B cell (primary cell): ENCODE measurements around the gene SIGLEC10. TPM values are rescaled to one million over a fixed set of nuclear protein-coding genes. Genes with fewer than 3 reads are reported as not detected.
"Not testable (repeated sequence)": the region's sequence is repeated elsewhere in the genome, so short reads cannot be mapped to it uniquely, and the experiment has no call there.

ENCODE experiments used
- ATAC-seq: fragments of 200-7000 bp; cut with Tn5 transposase; one replicate; pipeline ENCODE4 v1.10.0; 2021; ENCODE audit warnings: low read depth, mild to moderate bottlenecking, moderate number of reproducible peaks, moderate library complexity
- CTCF ChIA-PET: fragments of 350-600 bp; sonication (Branson Sonifier 250); formaldehyde crosslinking; loops from one replicate; lab custom pipeline; 2021; ENCODE audit warnings: antibody characterized with exemption, inconsistent platforms; lab: Charles Lee
- POLR2A ChIA-PET: fragments of 350-600 bp; sonication (Branson Sonifier 250); formaldehyde crosslinking; loops from one replicate; lab custom pipeline; 2021; ENCODE audit warnings: antibody characterized with exemption; lab: Charles Lee
- DNase-seq: peaks from one replicate; pipeline ENCODE4 v3.0.0; 2013
- H2AFZ ChIP-seq: 2 replicates; pipeline ENCODE4 v1.6.1; 2012; ENCODE audit warnings: mild to moderate bottlenecking, low read depth, low read length; ENCODE audit not compliant: insufficient read depth, poor library complexity, severe bottlenecking
- H3K27ac ChIP-seq, 2 donors: 1 replicate in 1 of 2; 2 replicates in 1 of 2; pipeline ENCODE4 v1.5.1; 2012 to 2013; ENCODE audit warnings: low read length in 2 of 2, mild to moderate bottlenecking in 2 of 2, moderate library complexity in 1 of 2
- H3K27me3 ChIP-seq, 4 experiments: fragments of 200-600 bp in 1 of 4; sonication (generic) in 1 of 4; replicated peaks in 1 of 4; 1 replicate in 2 of 4; 2 replicates in 2 of 4; pipeline versions ENCODE4 v1.6.1 to v1.7.0; 2013 to 2016; ENCODE audit warnings: low read length in 3 of 4, mild to moderate bottlenecking in 2 of 4, mixed read lengths in 1 of 4, moderate library complexity in 1 of 4; ENCODE audit not compliant: insufficient read depth in 4 of 4, control insufficient read depth in 3 of 4; ENCODE audit errors: control extremely low read depth in 1 of 4
- H3K36me3 ChIP-seq, 2 experiments: replicated peaks in 1 of 2; 1 replicate in 1 of 2; 2 replicates in 1 of 2; pipeline versions ENCODE4 v1.6.1 to v1.7.1; 2013; ENCODE audit warnings: low read length in 1 of 2; ENCODE audit not compliant: insufficient read depth in 2 of 2, control insufficient read depth in 1 of 2; ENCODE audit errors: control extremely low read depth in 1 of 2, extremely low read depth in 1 of 2
- H3K4me1 ChIP-seq, 2 donors: fragments of 200-600 bp in 1 of 2; sonication (generic) in 1 of 2; 1 replicate in 1 of 2; 2 replicates in 1 of 2; pipeline versions ENCODE4 v1.5.1 to v1.6.1; 2013 to 2017; ENCODE audit warnings: low read length in 2 of 2; ENCODE audit not compliant: control insufficient read depth in 2 of 2, insufficient read depth in 2 of 2
- H3K4me2 ChIP-seq: replicated peaks from 2 replicates; pipeline ENCODE3; 2012; ENCODE audit warnings: mild to moderate bottlenecking, low read depth, low read length; ENCODE audit not compliant: poor library complexity, severe bottlenecking
- H3K4me3 ChIP-seq, 5 experiments: fragments of 200-600 bp in 1 of 5; sonication (generic) in 1 of 5; 1 replicate in 3 of 5; 2 replicates in 2 of 5; pipeline versions ENCODE4 v1.5.1 to v1.7.0; 2011 to 2016; ENCODE audit warnings: low read length in 4 of 5, mild to moderate bottlenecking in 4 of 5, low read depth in 2 of 5, control low read depth in 1 of 5, moderate library complexity in 1 of 5; ENCODE audit not compliant: insufficient read depth in 1 of 5; ENCODE audit errors: control extremely low read depth in 1 of 5, extremely low read depth in 1 of 5
- H3K79me2 ChIP-seq: fragments of 200-600 bp; sonication (generic); one replicate; pipeline ENCODE4 v1.6.0; 2016; ENCODE audit warnings: low read length; ENCODE audit not compliant: control insufficient read depth, insufficient read depth
- H3K9ac ChIP-seq: fragments of 200-600 bp; sonication (generic); 2 replicates; pipeline ENCODE4 v1.6.1; 2017; ENCODE audit warnings: mild to moderate bottlenecking, low read length, moderate library complexity
- H3K9me3 ChIP-seq, 3 donors: one replicate each; pipeline versions ENCODE4 v1.6.1 to v1.7.1; 2013; ENCODE audit warnings: low read length in 2 of 3; ENCODE audit not compliant: control insufficient read depth in 2 of 3, insufficient read depth in 1 of 3; ENCODE audit errors: control extremely low read depth in 1 of 3
- H4K20me1 ChIP-seq: 2 replicates; pipeline ENCODE4 v1.6.0; 2012; ENCODE audit warnings: mild to moderate bottlenecking, low read length; ENCODE audit not compliant: insufficient read depth, control insufficient read depth, poor library complexity, severe bottlenecking
- H3K27ac Mint-ChIP-seq: one replicate; pipeline ENCODE4 v1.8.0; 2021; ENCODE audit warnings: mixed read lengths
- H3K27me3 Mint-ChIP-seq: one replicate; pipeline ENCODE4 v1.8.0; 2021; ENCODE audit warnings: mixed read lengths
- H3K4me1 Mint-ChIP-seq: one replicate; pipeline ENCODE4 v1.8.0; 2021; ENCODE audit warnings: mixed read lengths
- H3K4me3 Mint-ChIP-seq: one replicate; pipeline ENCODE4 v1.8.0; 2021; ENCODE audit warnings: mixed read lengths
- H3K9me3 Mint-ChIP-seq: one replicate; pipeline ENCODE4 v1.8.0; 2022; ENCODE audit warnings: mixed read lengths; ENCODE audit not compliant: insufficient read depth
- EZH2 ChIP-seq: IDR thresholded peaks from 2 replicates; pipeline ENCODE4 v1.6.1; 2012; ENCODE audit warnings: borderline replicate concordance, low read depth, mild to moderate bottlenecking, moderate library complexity, low read length; ENCODE audit not compliant: insufficient read depth, poor library complexity, severe bottlenecking
- WGBS: methylation state at CpG from one replicate; pipeline ENCODE4 v1.1.5; 2013; ENCODE audit warnings: missing lambda C conversion rate; ENCODE audit not compliant: insufficient coverage; 5-methylcytosine and 5-hydroxymethylcytosine counted together
- intact Hi-C: fragments of 100-400 bp; cut with micrococcal nuclease; formaldehyde crosslinking; loops from one replicate; pipeline ENCODE4 v1.10.0; 2022
- polyA plus RNA-seq: library from polyadenylated mRNA; depleted of rRNA; stranded (reverse); fragments of >200 nt; gene quantifications from 2 replicates; pipeline ENCODE4 v1.2.3, GENCODE V29; 2012
- total RNA-seq, 2 donors: library from RNA; stranded (reverse); fragments of 120-200 nt in 1 of 2; gene quantifications; 1 replicate in 1 of 2; 2 replicates in 1 of 2; pipeline versions ENCODE4 v1.2.3 to v1.2.4, GENCODE V29; 2013 to 2022
- TF ChIP-seq, protein P1 (sequence below): fragments of 200-600 bp; IDR thresholded peaks from one replicate; pipeline ENCODE4 v1.8.0; 2022; ENCODE audit warnings: antibody characterized with exemption, mild to moderate bottlenecking

SIGLEC10 gene
- total and polyA plus RNA-seq, 2 donors (not counting 1 experiment from before 2014, with no cell fraction given) = 49.1 to 87.6 TPM

DNA sequence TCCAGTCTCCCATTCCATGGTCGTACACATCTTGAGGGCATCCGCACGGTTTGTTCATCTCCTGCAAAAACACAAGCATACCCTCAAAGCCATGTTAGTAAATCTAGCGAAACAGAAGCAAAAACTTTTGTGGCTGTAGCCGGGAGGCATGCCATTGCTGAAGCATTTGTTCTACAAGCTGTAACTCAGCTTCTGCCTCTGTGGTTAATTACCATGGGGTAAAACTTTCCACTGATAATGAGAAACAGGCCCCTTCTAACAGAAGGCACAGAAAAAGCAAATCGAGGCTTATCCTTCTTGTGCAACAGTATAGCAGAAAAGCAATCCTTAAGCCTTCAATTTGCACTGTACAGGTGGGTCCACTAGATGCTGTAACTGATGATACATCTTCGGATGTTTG lies 17.5 kb downstream of the SIGLEC10 start:
- H3K9me3 ChIP-seq = peaks cover 2 to 15% (median 14%) of the 10 kb centered on the region in 3 donors
- intact Hi-C loops, ATAC-seq, H3K4me2 ChIP-seq, POLR2A ChIA-PET, H4K20me1 ChIP-seq, H3K9ac ChIP-seq, H3K4me3 Mint-ChIP-seq, H3K27me3 Mint-ChIP-seq, H3K9me3 Mint-ChIP-seq, H3K27me3 ChIP-seq, H3K36me3 ChIP-seq, H3K4me3 ChIP-seq, H3K27ac Mint-ChIP-seq, DNase-seq, H2AFZ ChIP-seq, H3K79me2 ChIP-seq, H3K27ac ChIP-seq: not testable (repeated sequence)
- peaks cover 10% of the 10 kb centered on the region for H3K4me1 Mint-ChIP-seq
- WGBS = 89% methylated on average over 3 of the region's 7 CpGs
- H3K4me1 ChIP-seq = peaks cover 4 to 10% of the 10 kb centered on the region in 2 donors
- CTCF ChIA-PET = interaction anchor here (1.0 to 9.2 kb wide), 8 partner anchors 17 to 257 kb away, joined by 3 to 98 read pairs (median 6); partner anchors contain the start of genes ETFB and SIGLEC10

DNA sequence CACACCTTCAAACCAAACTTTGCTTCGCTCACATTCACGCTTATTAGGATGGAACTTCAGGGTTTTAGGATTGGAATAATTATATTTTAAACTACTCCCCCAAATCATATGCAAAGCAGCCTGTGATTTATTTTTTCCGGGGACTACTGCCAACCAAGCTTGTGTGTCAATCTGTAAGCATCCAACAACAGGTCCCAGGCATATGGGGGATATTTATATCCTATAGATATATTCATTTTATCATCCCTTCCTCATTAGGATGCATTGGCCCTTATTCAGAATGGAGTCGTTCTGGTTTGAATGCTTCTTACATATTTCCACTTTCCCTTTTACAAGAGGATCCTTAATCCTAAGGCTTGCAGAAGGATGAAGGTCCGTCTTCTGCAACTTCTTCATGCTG lies 18.2 kb downstream of the SIGLEC10 start:
- intact Hi-C loops = no loop called here
- no peaks in the 10 kb centered on the region for H3K27me3 Mint-ChIP-seq
- CTCF ChIA-PET = interaction anchor here (0.8 to 9.2 kb wide), 10 partner anchors 8 to 258 kb away, joined by 3 to 98 read pairs (median 9); partner anchors contain the start of gene SIGLEC10

More for the DNA sequence above, 18.2 kb downstream of the SIGLEC10 start:
- Mint-ChIP-seq H3K9me3 (no peaks in the 10 kb centered on the region), H3K4me1 (peaks cover 17% of the 10 kb centered on the region), H3K27ac (no peak overlapping the region), H3K4me3 (no peak overlapping the region)
- POLR2A ChIA-PET = no interaction called here
- no peak overlapping the region for H3K27ac ChIP-seq
- WGBS = no CpG with 5 or more reads among the region's 5 CpGs
- DNase-seq (no peak), ATAC-seq (no peak)
- no peak overlapping the region for H3K4me3 ChIP-seq
- no peak overlapping the region for H3K9ac ChIP-seq
- H3K4me1 ChIP-seq = peaks cover 11 to 17% of the 10 kb centered on the region in 2 donors
- H3K4me2 ChIP-seq = no peak overlapping the region
- H3K27me3 ChIP-seq = no peaks in the 10 kb centered on the region
- no peak overlapping the region for H2AFZ ChIP-seq
- H4K20me1 ChIP-seq = no peaks in the 10 kb centered on the region
- TF ChIP-seq, protein P1, sequence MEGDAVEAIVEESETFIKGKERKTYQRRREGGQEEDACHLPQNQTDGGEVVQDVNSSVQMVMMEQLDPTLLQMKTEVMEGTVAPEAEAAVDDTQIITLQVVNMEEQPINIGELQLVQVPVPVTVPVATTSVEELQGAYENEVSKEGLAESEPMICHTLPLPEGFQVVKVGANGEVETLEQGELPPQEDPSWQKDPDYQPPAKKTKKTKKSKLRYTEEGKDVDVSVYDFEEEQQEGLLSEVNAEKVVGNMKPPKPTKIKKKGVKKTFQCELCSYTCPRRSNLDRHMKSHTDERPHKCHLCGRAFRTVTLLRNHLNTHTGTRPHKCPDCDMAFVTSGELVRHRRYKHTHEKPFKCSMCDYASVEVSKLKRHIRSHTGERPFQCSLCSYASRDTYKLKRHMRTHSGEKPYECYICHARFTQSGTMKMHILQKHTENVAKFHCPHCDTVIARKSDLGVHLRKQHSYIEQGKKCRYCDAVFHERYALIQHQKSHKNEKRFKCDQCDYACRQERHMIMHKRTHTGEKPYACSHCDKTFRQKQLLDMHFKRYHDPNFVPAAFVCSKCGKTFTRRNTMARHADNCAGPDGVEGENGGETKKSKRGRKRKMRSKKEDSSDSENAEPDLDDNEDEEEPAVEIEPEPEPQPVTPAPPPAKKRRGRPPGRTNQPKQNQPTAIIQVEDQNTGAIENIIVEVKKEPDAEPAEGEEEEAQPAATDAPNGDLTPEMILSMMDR = no peak
- no peak for TF ChIP-seq EZH2
- peaks cover 2 to 19% (median 15%) of the 10 kb centered on the region in 3 donors for H3K9me3 ChIP-seq
- no peaks in the 10 kb centered on the region for H3K36me3 ChIP-seq
- H3K79me2 ChIP-seq = no peaks in the 10 kb centered on the region
